ENCODE measurements around the gene GIMAP8.
"Not testable (repeated sequence)": the region's sequence is repeated elsewhere in the genome, so short reads cannot be mapped to it uniquely, and the experiment has no call there.

GIMAP8 gene

DNA sequence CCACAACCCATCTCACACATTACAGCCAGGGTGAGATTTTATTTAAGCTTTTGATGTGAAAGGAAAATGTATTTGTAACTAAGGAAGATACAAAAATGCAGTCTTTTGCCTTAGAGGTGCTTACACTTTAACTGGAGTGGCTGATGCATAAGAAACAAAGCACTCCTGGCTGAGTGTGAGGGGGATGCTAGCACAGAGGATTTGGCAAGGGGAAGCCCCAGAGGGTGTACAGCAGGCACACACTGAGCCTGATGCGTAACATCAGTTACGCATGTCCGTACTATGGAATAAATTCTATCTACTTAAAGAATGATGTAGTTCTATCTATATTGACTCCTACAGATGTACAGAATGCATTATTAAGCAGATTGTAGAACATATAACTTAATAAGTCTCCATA is 17.8 kb downstream of the GIMAP8 start:
- FAIRE-seq = no peak

DNA sequence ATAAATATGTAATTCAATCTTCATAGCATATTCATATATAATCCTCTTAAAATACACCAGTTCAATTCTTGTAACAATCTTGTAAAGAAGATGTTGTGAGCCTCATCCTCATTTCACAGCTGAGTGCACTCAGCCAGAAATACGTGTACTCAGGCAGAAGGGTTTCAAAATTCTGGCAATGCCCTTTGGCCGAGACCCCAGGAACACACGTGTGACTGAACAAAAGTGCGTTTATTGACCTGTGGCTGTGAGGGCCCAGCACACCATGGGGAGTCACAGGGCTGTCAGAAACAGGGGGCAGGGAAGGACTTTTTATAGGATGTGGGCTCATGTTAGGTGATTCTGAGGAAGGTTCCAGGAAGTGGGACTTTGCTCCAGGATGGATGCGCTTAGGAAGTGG is 21.5 kb downstream of the GIMAP8 start:
- FAIRE-seq = no peak

DNA sequence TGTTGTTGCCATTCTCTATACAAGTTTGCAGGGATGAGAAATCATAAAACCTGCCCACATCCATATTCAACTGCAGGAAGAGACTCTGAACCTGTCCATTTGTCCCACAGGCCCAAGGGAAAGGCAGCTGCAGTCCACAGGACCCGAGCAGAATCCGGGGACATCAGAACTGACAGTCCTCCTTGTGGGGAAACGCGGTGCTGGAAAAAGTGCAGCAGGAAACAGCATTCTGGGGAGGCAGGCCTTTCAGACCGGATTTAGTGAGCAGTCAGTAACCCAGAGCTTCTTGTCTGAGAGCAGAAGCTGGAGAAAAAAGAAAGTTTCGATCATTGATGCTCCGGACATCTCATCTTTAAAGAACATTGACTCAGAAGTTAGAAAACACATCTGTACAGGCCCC is 23.5 kb downstream of the GIMAP8 start:
- no peak for FAIRE-seq

DNA sequence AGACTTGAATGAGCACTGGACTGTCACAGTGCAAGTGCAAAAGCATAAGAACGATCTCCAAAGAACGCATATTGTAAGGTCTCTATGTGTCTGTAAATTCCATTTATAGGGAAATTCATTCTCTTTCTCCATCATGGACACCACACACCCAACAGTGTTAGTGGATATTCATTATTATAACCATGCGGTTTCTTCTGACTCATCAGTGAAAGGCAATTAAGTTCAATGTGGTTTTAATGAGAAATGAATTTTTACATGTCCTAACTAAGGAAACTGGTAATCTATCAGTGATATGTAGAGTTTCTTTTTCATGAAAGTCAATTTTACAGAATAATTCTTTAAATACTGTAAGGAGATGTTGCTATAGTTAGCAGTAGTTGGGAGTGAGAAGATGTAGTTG is 25.9 kb downstream of the GIMAP8 start:
- no peak for FAIRE-seq

DNA sequence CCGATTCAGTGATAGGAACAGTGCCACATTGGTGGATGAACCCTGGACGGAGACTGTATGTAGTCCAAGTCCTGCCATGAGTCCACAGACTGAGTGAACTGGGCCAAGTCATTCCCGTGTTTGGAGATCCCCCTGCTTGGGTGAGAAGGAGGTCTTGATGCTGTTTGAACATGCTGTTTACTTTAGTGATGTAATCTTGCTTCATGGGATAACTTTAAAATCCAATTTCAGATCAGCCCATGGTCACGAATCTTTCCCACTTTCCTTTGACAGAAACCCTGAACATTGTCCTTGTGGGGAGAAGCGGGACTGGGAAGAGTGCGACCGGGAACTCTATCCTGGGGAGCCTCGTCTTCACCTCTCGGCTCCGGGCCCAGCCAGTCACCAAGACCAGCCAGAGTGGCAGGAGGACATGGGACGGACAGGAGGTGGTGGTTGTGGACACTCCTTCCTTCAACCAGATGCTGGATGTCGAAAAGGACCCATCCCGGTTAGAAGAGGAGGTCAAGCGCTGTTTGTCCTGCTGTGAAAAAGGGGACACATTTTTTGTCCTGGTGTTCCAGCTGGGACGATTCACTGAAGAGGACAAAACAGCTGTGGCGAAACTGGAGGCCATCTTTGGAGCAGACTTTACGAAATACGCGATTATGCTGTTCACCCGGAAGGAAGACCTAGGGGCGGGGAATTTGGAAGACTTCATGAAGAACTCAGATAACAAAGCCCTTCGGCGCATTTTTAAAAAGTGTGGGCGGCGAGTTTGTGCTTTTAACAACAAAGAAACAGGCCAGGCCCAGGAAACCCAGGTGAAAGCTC is 26.6 kb downstream of the GIMAP8 start:
- FAIRE-seq = no peak

DNA sequence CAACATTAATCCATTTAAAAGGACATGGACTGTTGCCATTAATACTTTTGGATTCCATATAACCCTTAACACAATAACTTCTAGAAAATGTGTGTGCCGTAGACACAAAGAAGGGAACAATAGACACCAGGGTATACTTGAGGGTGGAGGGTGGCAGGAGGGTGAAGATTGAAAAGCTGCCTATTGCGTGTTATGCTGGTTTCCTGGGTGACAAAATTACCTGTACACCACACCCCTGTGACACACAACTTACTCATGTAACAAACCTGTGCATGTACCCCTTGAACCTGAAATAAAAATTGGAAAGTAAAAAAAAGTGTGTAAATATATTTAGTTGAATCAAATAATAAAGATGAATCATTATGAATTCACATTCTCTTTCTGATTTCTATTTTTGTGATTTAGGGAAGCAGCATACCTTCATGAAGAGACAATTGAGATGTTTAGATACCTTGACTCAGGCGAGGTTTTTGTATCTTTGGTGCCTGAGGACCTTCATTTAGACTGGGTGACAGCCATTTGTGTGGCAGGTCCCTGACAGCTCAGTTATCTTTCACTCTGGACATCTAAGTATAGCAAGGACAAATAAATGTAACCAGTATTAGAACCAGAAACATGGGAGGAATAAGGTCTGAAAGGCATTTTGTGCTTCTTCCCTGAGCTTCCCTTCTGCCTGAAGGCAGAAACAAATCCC is 28.7 kb downstream of the GIMAP8 start:
- no peak for FAIRE-seq

DNA sequence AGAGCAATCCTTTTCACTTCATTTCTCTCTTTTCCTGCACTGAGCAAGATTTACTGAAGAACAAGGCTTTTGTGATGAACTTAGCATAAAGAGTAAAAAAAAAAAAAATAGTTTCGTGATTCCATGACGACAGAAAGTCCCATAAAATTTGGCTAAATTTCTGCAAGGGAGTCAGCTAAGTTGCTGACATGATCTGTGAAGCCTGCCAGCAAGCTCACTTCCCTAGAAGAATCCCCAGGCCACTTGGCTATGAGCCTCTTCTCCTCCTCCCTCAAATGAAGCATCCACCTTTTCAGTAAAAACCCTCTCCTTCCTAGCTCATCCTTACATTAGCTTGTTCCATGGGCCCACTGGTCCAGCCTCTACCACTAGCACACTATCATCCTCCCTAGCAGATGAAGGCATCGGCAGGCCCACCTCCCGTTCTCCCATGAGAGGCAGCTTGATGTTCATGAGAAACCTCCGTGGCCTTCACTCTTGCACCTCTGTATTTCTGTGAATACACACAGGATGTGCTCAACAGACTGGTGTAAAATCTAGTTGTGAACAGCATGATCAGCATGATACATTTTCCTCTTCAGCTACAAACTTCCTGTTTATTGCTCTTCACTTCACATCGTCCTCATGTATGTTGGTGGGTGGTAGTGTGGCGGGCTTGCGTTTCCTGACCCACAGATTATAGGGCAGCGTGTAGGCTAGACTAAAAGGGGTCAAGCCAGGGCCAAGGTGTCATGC is 30.9 kb downstream of the GIMAP8 start:
- no peak for FAIRE-seq

DNA sequence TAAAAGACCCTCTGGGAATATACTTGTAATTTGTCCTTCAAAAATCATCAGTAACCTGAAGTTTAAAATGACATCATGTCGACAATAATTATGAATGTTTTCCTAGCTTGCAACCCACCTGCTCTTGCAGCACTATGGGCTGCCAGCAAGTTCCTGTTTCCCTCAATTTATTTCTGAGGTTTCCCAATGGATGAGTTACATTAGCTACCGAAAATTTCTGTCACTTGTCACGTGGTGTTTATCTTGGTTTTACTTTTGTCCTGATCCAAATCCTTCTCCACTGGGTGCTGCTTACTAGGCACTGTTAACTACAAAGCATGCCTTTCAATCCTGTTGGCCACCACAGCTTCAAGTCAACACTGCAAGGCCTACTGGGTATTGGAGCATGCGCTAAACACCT is 31.5 kb downstream of the GIMAP8 start:
- no peak for FAIRE-seq

DNA sequence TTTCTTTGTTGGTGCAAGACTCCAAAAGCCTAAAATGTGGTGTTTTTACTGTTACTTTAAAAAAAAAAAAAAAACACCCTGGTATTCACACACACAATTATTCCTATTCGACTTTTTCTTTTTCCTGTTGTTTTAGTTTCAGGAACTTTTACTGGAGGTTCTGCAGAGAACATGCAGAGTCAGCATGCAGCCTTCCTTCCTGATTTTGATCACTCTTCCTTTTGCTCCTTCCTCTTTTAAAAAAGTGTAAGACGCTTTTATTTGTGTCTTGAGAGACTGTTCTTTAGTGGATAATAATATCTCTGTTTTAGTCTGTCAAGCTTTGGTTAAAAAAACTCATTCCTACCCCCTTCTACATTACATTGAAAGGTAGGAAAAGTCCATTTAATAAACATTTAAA is 33.1 kb downstream of the GIMAP8 start:
- not testable (repeated sequence) for FAIRE-seq

DNA sequence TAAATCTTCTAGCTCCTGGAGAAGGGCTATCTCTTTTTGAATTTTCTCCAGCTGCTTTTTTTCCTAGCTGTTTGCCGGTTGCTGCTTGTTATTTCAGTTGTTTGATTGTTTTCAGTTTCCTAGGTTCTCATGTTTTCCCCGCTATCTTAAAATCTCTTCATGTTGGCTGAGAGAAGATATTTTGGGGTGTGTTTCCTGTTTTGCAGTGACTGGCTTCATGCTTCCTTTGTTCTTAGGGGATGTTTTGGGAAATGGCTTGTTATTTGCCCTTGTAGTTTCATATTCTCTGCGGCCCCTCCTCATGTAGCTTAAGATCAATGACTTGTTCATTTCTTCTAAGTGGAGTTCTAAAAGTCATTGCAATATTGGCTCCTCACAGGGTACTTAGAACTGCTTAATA is 33.6 kb downstream of the GIMAP8 start:
- FAIRE-seq = not testable (repeated sequence)

DNA sequence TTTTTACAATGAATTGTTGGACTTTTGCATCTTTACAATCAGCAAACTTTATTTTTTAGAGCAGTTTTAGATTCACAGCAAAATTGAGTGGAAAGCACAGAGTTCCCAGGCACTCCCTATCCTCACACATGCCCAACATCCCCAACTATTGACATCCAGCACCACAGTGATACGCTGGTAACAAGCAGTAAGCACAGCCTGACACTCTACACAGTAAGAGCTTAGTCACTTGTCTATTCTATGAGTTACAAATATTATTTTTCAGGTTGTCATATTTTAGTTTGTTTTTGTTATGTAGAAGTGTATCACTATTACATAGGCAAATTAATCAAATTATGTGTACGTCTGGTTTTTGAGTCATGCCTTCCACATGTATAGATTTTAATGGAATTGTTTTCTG is 37.2 kb downstream of the GIMAP8 start:
- FAIRE-seq = no peak

DNA sequence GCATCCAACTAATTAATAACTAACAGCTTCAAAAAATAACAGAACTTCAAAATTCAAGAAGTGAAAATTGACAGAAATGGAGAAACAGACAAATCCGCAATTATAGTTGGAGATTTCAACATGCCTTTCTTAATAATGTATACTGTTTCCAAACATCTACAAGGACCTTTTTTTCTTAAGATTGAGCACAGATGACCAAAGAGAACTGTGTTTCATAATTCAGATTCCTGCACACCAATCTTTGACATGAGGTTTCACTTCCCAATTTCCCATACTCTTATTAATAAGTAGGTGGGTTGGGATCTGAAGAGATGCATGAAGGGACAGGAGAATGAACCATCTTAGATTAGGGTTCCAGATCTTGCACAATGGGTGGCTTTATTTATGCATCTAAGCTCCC is 39.4 kb downstream of the GIMAP8 start:
- no peak for FAIRE-seq

DNA sequence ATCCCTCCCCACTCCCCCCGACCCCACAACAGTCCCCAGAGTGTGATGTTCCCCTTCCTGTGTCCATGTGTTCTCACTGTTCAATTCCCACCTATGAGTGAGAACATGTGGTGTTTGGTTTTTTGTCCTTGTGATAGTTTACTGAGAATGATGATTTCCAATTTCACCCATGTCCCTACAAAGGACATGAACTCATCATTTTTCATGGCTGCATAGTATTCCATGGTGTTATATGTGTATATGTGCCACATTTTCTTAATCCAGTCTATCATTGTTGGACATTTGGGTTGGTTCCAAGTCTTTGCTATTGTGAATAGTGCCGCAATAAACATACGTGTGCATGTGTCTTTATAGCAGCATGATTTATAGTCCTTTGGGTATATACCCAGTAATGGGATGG is 43.0 kb downstream of the GIMAP8 start:
- not testable (repeated sequence) for FAIRE-seq

DNA sequence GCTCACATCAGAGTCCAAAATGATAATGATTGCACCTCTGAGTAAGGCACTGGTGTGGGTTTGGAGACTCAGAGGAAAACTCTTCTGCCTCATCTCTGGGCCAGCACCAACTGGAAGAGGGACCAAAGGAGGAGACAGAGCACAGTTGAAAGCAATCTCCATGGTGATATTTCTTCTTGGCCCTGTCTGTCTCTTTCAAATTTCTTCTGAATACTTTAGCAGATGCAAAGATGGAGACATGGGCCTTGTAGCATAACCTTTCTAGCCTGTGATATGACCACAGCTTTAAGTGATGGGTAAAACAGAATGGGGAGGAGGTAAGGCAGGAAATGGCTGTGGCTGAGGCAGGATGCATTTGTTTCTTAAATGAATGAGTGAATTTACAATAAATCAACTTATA is 52.1 kb downstream of the GIMAP8 start:
- no peak for FAIRE-seq

DNA sequence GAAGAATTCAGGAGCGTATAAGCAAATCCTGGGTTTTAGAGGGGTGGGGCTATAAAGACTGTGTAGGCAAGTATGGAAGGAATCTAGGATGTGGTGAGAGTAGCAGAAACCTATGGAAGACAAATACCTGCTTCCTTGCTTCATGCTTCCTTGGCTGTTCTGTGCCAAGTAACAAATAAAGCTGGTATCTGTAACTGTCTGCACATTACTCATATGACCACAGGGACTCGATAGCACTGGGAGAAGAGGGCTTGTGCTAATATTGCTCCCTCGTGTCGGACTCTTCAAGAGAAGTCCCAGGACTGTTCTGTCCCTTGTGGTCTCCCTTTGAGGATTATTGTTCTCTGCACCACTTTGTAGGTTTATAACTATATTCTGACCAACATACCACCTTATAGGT is 52.7 kb downstream of the GIMAP8 start:
- FAIRE-seq = no peak

DNA sequence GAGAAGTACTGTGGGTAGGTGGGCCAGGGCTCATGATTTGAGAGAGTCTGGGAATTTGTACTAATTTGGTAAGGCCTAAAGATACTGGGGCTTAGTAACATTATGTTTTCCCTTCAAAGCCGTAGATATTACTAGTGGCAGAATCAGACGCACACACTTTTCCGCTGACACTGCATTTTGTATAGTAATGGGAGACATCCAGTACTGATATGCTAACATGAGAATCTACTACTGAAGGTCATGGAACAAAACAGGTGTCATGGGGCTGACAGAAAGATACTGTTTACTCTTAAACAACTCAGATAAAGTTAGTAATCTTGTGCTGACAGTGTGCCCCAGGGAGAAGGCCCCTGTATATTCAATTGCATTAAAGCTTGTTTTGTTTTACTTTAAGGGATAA is 53.2 kb downstream of the GIMAP8 start:
- FAIRE-seq = no peak

DNA sequence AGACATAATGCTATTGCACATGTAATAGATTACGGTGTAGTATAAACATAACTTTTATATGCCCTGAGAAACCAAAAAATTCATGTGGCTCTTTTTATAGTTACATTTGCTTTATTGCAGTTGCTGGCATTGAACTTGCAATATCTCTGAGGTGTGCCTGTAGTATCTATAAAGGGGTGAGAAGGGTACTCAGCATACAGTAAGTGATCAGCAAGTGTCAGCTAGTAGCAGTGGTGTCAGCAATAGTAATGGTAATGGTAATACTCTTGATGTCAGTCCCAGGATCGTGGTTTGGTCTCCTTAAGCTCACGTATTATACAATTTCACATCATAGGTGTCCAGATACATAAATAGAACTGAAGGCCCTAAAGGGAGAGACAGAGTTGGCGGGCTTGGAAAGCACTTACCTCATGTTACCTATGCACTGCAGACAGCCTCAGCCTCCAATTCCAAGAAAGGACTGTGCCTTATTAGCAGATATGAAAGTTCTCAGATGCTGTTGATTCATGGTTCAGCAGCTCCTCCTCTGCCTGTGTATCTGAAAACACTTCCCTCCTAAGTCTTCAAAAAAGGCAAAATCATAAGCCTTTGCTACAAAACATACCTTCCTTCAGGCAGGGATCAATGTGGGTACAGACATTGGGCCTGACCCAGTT is 57.6 kb downstream of the GIMAP8 start:
- no peak for FAIRE-seq

DNA sequence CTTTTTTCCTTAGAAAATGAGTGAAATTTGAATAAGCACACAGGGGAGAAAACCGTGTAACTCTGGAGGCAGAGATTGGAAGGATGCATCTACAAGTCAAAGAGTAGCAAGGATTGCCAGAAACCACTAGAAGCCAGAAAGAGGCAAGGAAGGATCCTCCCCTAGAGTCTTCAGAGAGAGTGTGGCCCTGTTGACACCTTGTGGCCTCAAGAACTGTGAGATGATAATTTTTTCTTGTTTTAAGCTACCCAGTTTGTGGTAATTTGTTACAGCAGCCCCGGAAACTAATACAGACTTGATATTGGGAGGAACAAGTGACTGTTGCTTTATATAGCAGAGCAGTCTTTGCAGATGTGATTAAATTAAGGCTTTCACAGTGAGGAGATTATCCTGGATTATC is 60.6 kb downstream of the GIMAP8 start:
- FAIRE-seq = no peak

DNA sequence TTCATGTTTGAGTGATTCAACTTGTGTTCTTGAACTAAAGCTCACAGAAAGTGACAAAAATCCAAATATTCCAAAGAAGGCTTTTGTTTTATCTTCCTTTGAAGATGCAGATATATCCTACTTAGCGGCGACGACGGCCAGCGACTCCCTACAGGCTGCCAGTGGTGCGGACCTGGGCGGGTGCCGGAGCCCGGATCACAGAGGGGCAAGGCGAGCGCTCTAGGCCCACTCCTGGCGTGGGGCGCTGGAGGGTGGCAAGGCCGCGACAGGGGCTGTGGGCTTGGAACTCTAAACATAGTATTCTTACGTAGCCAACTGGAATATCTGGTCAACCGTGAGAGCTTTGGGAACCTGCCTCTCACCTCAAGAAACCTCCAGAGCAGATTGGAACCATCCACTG is 63.3 kb downstream of the GIMAP8 start:
- no peak for FAIRE-seq

DNA sequence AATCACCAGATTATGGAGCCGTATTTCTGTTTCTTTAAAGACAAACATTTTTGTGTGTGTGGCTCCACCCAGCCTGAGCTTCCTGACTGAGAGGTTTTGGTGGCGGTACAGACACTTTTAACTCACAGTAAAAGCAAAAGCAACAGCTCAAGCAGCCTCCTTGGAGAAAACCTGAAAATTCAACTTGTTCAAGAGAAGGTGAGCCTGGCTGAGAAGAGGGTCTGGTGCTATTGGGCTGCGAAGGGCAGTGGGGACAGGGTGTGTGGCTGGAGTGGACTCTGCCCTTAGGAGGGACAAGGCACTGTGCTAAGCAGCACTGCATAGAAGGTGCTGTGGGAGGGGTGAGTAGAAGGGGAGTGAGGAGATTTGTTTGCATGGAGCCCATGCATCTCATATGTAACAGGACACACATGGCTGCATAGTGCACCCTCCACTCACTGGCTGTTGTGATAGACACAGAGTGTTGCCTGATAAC is 64.4 kb downstream of the GIMAP8 start, which contains the start of gene GIMAP7:
Gene GIMAP7 (plus strand): TSS at position 125 of the 475 bp plus-strand sequence. CDS start 5,103 bp downstream, outside the sequence.
- no peak for FAIRE-seq

DNA sequence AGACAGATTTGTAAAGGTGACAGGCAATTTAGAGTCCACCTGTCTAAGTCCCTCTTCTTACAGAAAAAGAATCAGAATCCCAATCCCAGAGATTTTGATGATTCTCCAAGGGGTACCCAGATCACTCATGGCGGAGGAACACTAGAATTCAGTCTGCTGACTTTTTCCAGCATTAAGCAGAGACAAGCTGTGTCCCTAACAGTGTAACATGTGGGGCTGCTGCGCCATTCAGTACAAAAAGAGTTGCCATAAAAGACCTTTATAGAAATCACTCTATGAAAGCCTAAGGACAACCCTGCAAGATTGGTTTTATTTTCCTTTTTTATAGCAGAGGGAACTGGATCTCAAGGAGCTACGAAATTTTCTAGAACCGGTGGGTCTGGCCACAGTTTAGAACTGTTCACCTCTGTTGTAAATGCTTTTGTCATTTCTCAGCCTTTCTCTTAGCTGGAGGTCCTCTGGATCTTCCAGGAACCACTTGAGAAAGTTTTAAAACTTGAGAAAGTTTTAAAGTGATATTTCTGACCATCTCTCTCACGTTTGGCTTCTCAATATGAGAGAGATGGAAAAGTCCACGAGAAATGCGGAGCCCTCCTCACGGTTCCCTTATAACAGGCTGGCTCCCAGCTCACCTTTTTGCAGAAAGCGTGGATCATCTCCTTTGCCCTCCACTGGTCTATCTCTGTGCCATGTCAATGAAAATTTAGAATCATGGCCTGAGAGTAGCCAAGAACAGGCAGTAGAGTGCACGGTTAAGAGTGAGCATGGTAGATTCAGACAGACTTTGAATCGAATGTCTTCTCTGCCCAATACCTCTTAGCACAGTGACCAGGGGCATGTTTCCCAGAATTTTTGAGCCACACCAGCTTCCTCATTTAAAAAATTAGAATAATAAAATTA is 65.1 kb downstream of the GIMAP8 start:
- FAIRE-seq = no peak

All from TTC549 (cell line).